ENCODE data around the gene HK3. TPM values are rescaled to one million over a fixed set of nuclear protein-coding genes. Genes with fewer than 3 reads are reported as not detected.

The HK3 gene
- total RNA-seq, result not detected in 2 replicates

GRCh38 chr5:176899296-176899891, at the start of gene HK3:
HK3 (minus strand) TSS chr5:176899346; CDS start chr5:176896159, 3,187 bp downstream.

Other genes starting within 250 kb of the HK3 start
- gene UNC5A, start 88.8 kb downstream of the HK3 start, total RNA-seq, result under 0.01 TPM in 1 of 2 replicates, not detected in the other
- gene UIMC1, start 107.4 kb upstream of the HK3 start, total RNA-seq, result 33.4 and 51.3 TPM in 2 replicates
- gene ZNF346, start 123.3 kb upstream of the HK3 start, total RNA-seq, result 12.7 and 13.2 TPM in 2 replicates
- 0.56 and 1.9 TPM in 2 replicates for gene FGFR4, start 187.6 kb upstream of the HK3 start, total RNA-seq
- gene NSD1, start 234.4 kb upstream of the HK3 start, total RNA-seq, result 39.5 and 41.7 TPM in 2 replicates